Tibial artery (tissue), 4 donors: ENCODE results near the gene MPND.

ENCODE experiments used
- DNase-seq, 2 donors: peaks; one replicate each; pipeline ENCODE4 v3.0.0-alpha.2; 2019
- H3K27ac ChIP-seq, 2 donors: fragments of 200-600 bp; sonication (generic) in 1 of 2; 1 replicate in 1 of 2; 2 replicates in 1 of 2; pipeline ENCODE4 v1.5.1; 2018 to 2019; ENCODE audit warnings: mild to moderate bottlenecking in 1 of 2
- H3K27me3 ChIP-seq, 2 donors: fragments of 200-600 bp; sonication (generic) in 1 of 2; one replicate each; pipeline versions ENCODE4 v1.5.1 to v1.6.0; 2016 to 2019
- H3K36me3 ChIP-seq, 3 donors: fragments of 200-600 bp; sonication (generic) in 2 of 3; one replicate each; pipeline ENCODE4 v1.5.1; 2016 to 2019; ENCODE audit warnings: mild to moderate bottlenecking in 2 of 3
- H3K4me1 ChIP-seq, 4 donors: fragments of 200-600 bp; sonication (generic) in 2 of 4; 1 replicate in 3 of 4; 2 replicates in 1 of 4; pipeline ENCODE4 v1.5.1; 2016 to 2019
- H3K4me3 ChIP-seq, 2 donors: fragments of 200-600 bp; sonication (generic) in 1 of 2; 1 replicate in 1 of 2; 2 replicates in 1 of 2; pipeline ENCODE4 v1.5.1; 2018 to 2019; ENCODE audit warnings: mild to moderate bottlenecking in 2 of 2
- H3K9me3 ChIP-seq, 3 donors: fragments of 200-600 bp; sonication (generic) in 1 of 3; one replicate each; pipeline ENCODE4 v1.5.1; 2016 to 2019
- intact Hi-C: fragments of 100-400 bp; cut with DNase I; formaldehyde crosslinking; loops from one replicate; pipeline ENCODE4 v1.15.0; 2023; ENCODE audit warnings: low total_unique reads
- TF ChIP-seq, protein P1 (sequence below), 2 experiments: fragments of 200-600 bp in 1 of 2; fragments of 450-650 bp in 1 of 2; IDR thresholded peaks; one replicate each; pipeline ENCODE4 v1.5.1; 2017 to 2019; ENCODE audit warnings: antibody characterized with exemption in 2 of 2, mild to moderate bottlenecking in 1 of 2, moderate library complexity in 1 of 2

The MPND gene

DNA sequence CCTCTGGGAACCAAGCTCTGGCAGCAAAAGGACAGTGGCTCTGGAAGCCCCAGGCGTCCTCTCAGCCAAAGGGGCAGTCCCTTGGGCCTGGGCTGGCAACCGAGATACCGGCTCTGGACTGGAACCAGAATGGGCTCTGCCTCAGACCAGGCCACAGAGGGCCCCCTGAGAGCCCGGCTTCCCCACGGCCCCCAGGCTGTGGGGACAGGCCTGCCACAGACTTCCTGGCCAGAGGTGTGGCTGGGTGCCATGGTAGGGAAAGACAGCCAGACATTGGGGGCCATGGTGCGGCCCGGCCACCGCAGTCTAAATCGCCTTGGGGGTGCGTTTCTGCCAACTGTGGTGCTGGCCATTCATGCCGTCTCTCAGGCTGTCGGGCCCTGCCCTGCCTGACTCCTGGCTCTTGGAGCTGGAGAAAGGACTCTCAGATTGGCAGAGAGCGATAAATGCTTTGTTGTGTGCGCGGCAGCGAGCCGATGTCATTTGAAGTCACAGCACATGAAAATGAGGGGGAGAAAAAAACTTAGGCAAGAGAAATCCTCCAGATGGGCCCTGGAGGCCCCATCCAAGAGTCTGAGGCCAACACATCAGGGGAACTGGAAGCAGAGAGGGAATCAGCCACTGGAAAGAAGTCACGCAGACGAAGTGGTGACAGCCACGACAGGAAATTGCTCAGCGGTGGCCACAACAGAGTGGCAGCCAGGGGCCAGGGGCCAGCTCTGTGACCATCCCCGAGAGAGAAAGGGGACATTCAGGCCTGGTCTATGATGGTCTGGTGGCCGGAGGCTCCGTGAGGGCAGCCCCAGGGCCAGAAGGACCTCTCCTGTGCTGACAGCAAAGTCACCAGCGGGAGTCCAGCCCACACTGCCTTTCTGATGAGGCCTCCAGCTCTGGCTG is 30.5 kb downstream of the MPND start:
- DNase-seq: peak; percentile 74 to 91
- TF ChIP-seq, protein P1, sequence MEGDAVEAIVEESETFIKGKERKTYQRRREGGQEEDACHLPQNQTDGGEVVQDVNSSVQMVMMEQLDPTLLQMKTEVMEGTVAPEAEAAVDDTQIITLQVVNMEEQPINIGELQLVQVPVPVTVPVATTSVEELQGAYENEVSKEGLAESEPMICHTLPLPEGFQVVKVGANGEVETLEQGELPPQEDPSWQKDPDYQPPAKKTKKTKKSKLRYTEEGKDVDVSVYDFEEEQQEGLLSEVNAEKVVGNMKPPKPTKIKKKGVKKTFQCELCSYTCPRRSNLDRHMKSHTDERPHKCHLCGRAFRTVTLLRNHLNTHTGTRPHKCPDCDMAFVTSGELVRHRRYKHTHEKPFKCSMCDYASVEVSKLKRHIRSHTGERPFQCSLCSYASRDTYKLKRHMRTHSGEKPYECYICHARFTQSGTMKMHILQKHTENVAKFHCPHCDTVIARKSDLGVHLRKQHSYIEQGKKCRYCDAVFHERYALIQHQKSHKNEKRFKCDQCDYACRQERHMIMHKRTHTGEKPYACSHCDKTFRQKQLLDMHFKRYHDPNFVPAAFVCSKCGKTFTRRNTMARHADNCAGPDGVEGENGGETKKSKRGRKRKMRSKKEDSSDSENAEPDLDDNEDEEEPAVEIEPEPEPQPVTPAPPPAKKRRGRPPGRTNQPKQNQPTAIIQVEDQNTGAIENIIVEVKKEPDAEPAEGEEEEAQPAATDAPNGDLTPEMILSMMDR (IDR thresholded peaks at IDR 0.05): no peak
- intact Hi-C loops: loop anchor here (2.0 kb wide), 1 partner anchor 27 kb away; the partner anchor contains the start of gene SH3GL1
- Histone ChIP-seq H3K4me1 (peaks cover 23 to 94% (median 87%) of the 10 kb centered on the region in 4 donors), H3K27me3 (no peaks in the 10 kb centered on the region), H3K27ac (peak overlapping the region; percentile 84 to 97), H3K9me3 (no peaks in the 10 kb centered on the region), H3K4me3 (peak overlapping the region in 1 of 2 donors; percentile 12), H3K36me3 (no peaks in the 10 kb centered on the region)

DNA sequence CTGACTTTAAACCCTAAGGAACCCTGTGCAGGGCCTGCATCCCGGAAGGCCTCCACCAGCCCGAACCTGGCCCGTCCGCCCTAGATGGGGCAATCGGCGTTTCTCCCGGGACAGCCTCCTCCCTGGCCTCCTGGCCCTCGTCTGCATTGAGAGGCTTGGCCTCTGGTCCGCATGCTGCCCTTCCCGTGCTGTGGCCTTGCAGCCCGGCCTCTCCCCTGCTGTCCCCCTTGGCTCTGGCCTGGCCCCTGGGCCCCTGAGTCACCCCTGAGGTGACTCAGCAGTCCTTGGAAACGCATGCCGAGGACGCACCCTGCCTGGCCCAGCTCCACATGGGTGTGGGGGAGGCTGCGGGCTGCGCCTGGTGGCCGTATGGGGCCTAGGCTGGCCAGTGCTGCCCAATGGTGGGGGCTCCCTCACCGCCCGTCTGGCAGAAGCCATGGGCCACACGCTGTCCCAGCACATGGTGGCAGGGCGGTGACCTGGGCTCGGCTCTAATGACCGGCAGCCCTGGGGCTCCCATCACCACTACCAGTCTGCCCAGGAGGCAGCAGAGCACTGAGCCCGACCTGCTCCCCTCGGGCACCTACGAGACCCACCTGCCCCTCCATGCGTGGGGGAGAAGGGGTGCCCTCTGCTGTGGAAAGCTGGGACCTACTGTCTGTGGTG is 31.3 kb downstream of the MPND start:
- peak; percentile 88 to 96 for DNase-seq
- peak overlapping the region; percentile 84 to 97 for H3K27ac ChIP-seq
- TF ChIP-seq, protein P1 (IDR thresholded peaks at IDR 0.05): no peak
- H3K4me1 ChIP-seq: peaks cover 23 to 94% (median 82%) of the 10 kb centered on the region in 4 donors
- no peaks in the 10 kb centered on the region for H3K9me3 ChIP-seq
- peak overlapping the region in 1 of 2 donors; percentile 0 for H3K4me3 ChIP-seq
- no peaks in the 10 kb centered on the region for H3K36me3 ChIP-seq
- intact Hi-C loops: loop anchor here (2.0 kb wide), 1 partner anchor 26 kb away; the partner anchor contains the start of gene SH3GL1
- H3K27me3 ChIP-seq: no peaks in the 10 kb centered on the region

DNA sequence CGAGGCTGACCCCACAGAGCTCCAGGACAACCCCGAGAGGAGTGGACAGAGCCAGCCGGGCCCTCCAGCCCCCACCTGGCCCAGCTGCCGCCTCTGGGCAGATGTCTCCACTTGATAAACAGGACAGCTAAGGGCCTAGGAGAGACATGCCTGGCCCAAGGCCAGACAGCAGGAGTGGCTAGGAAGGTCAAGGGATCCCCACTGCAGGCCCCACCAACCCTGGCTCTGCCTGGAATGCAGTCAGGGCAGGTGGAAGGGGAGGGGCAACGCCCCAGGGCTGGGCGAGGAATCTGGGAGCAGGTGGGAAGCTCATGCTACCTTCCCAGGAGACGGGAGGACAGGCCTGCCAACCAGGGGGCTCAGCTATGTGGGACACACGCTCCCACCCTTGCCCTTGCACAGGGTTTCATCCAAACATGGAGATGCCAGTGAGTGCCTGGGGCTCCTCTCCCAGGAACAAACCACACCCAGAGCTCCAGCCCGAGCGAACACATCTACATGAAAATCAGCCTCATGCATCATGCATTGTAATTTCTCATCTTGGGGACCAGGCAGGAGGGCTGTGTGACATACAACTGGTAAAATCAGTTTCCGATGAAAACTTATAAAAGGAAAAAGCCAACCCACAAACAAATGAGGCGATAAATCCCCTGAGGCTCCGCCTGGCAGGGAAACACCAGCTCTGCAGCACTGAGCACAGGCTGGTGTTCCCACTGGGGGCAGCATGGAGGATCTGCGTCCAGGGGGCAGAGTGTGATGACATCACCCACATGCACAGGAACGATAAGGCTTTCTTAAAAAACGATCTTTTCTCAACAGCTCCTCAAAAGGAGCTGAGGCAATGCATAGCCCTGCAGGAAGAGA is 32.0 kb downstream of the MPND start:
- Histone ChIP-seq H3K4me1 (peaks cover 23 to 94% (median 79%) of the 10 kb centered on the region in 4 donors), H3K27me3 (no peaks in the 10 kb centered on the region), H3K4me3 (peak overlapping the region in 1 of 2 donors; percentile 0), H3K36me3 (no peaks in the 10 kb centered on the region), H3K27ac (peak overlapping the region; percentile 84 to 97), H3K9me3 (no peaks in the 10 kb centered on the region)
- TF ChIP-seq, protein P1 (IDR thresholded peaks at IDR 0.05): peak; percentile 26 to 41
- intact Hi-C loops: loop anchor here (2.0 kb wide), 1 partner anchor 25 kb away; the partner anchor contains the start of gene SH3GL1
- DNase-seq: peak; percentile 48 to 89

- peaks cover 23 to 92% (median 72%) of the 10 kb centered on the region in 4 donors for H3K4me1 ChIP-seq
- no peaks in the 10 kb centered on the region for H3K27me3 ChIP-seq
- H3K4me3 ChIP-seq: no peak overlapping the region
- H3K36me3 ChIP-seq: no peaks in the 10 kb centered on the region
- intact Hi-C loops: no loop called here
- TF ChIP-seq, protein P1 (IDR thresholded peaks at IDR 0.05): no peak
- H3K27ac ChIP-seq: peak overlapping the region; percentile 84 to 97
- DNase-seq: peak in 1 of 2 donors; percentile 60
- H3K9me3 ChIP-seq: no peaks in the 10 kb centered on the region
Observed at GRCh38 chr19:4376028-4376670, 32.8 kb downstream of the MPND start.

DNA sequence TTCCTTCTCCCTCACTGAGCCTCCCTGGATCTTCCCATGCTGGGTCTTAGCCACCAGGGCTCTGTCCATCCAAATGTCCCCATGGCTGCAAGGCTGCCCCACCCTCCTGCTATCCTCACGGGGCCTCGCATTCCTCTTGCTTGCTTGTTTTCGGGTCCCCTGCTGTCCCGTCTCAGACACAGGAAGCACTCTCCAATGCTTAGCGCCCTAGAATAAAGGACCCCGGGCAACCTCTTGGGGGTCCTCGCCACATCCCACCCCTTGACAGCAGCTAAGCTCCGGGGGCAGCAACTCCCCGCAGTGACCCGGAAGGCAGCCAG is 33.3 kb downstream of the MPND start:
- TF ChIP-seq, protein P1 (IDR thresholded peaks at IDR 0.05): no peak
- intact Hi-C loops: no loop called here
- Histone ChIP-seq H3K4me1 (peaks cover 23 to 88% (median 67%) of the 10 kb centered on the region in 4 donors), H3K4me3 (no peak overlapping the region), H3K27ac (peak overlapping the region; percentile 84 to 97), H3K36me3 (no peaks in the 10 kb centered on the region), H3K27me3 (no peaks in the 10 kb centered on the region), H3K9me3 (no peaks in the 10 kb centered on the region)
- DNase-seq: no peak
